Body of pancreas (tissue), 4 donors: ENCODE data around the gene ATP2B2. TPM values are rescaled to one million over a fixed set of nuclear protein-coding genes. Genes with fewer than 3 reads are reported as not detected.

Experiments used
- ATAC-seq: fragments of 150-250 bp; one replicate; pipeline ENCODE4 v1.9.1; 2016
- DNase-seq, 4 donors: peaks; one replicate each; pipeline ENCODE4 v3.0.0-alpha.2; 2019
- H3K27ac ChIP-seq, 4 donors: fragments of 200-600 bp; sonication (generic); 1 replicate in 3 of 4; 2 replicates in 1 of 4; pipeline versions ENCODE4 v1.5.1 to v1.6.1; 2016 to 2019; ENCODE audit warnings: mild to moderate bottlenecking in 1 of 4, mixed read lengths in 1 of 4, moderate library complexity in 1 of 4
- H3K27me3 ChIP-seq, 2 donors: fragments of 200-600 bp; sonication (generic); one replicate each; pipeline ENCODE4 v1.6.0; 2016; ENCODE audit warnings: mild to moderate bottlenecking in 1 of 2
- H3K36me3 ChIP-seq, 2 donors: fragments of 200-600 bp; sonication (generic); replicated peaks in 1 of 2; 2 replicates each; pipeline ENCODE4 v1.5.1; 2016; ENCODE audit warnings: low read depth in 2 of 2; ENCODE audit not compliant: insufficient read depth in 1 of 2
- H3K4me1 ChIP-seq: fragments of 200-600 bp; sonication (generic); one replicate; pipeline ENCODE4 v1.6.0; 2016
- H3K4me3 ChIP-seq, 2 donors: fragments of 200-600 bp; sonication (generic); 1 replicate in 1 of 2; 2 replicates in 1 of 2; pipeline ENCODE4 v1.5.1; 2016 to 2019
- H3K9me3 ChIP-seq, 3 donors: fragments of 200-600 bp; sonication (generic); 1 replicate in 2 of 3; 2 replicates in 1 of 3; pipeline ENCODE4 v1.5.1; 2016
- POLR2A ChIP-seq, 3 donors: fragments of 450-650 bp; IDR thresholded peaks; one replicate each; pipeline ENCODE4 v1.6.1; 2016; ENCODE audit warnings: antibody characterized with exemption in 3 of 3, mild to moderate bottlenecking in 2 of 3
- WGBS, 2 donors: methylation state at CpG; one replicate each; pipeline ENCODE4 v1.1.5; 2017; 5-methylcytosine and 5-hydroxymethylcytosine counted together
- intact Hi-C: fragments of 100-400 bp; cut with DNase I; formaldehyde crosslinking; loops from one replicate; pipeline ENCODE4 v1.15.1; 2023
- total RNA-seq, 2 donors: library from RNA; depleted of rRNA; stranded (reverse); fragments of >200 nt; gene quantifications; one replicate each; pipeline ENCODE4 v1.1.0, GENCODE V29; 2016
- TF ChIP-seq, protein P1 (sequence below), 7 experiments: fragments of 450-650 bp in 4 of 7; fragments of 200-600 bp in 3 of 7; sonication (generic) in 3 of 7; IDR thresholded peaks; one replicate each; pipeline ENCODE4 v1.5.1; 2016 to 2019; ENCODE audit warnings: antibody characterized with exemption in 7 of 7

ATP2B2 gene
- total RNA-seq, 2 donors from 2014 or later = 0.52 TPM; not detected in 1

DNA sequence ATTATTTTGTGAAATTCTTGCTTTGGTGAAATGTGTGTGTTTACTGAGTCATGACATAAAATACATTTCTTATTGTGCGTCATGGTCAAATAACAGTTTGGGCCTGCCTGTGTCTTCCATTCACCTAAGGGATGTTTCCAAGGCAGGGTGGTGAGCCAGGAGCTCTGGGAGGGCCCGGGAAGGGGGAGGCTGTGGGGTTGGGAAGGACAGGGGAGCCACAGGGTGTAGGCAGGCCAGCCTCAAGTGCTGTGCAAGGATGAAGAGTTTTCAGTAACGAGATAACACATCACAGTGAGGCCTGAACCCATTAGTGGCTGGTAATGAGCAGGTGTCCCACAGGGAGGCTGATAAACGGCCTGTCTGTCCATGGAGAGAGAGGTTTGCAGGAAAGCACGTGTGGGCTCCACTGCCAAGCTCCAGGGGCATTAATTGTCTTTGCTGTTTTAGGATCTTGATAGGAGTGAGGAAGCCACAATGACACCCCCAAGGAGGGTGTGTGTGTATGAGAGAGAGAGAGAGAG is 148.9 kb downstream of the ATP2B2 start:
- Histone ChIP-seq H3K4me1 (no peaks in the 10 kb centered on the region), H3K9me3 (no peaks in the 10 kb centered on the region), H3K27me3 (no peaks in the 10 kb centered on the region), H3K36me3 (no peaks in the 10 kb centered on the region), H3K4me3 (no peak overlapping the region), H3K27ac (no peak overlapping the region)
- WGBS, 2 donors = 43 to 48% methylated on average over 5 of the region's 5 CpGs
- DNase-seq = no peak
- TF ChIP-seq POLR2A (IDR thresholded peaks at IDR 0.05) = no peak
- TF ChIP-seq, protein P1, sequence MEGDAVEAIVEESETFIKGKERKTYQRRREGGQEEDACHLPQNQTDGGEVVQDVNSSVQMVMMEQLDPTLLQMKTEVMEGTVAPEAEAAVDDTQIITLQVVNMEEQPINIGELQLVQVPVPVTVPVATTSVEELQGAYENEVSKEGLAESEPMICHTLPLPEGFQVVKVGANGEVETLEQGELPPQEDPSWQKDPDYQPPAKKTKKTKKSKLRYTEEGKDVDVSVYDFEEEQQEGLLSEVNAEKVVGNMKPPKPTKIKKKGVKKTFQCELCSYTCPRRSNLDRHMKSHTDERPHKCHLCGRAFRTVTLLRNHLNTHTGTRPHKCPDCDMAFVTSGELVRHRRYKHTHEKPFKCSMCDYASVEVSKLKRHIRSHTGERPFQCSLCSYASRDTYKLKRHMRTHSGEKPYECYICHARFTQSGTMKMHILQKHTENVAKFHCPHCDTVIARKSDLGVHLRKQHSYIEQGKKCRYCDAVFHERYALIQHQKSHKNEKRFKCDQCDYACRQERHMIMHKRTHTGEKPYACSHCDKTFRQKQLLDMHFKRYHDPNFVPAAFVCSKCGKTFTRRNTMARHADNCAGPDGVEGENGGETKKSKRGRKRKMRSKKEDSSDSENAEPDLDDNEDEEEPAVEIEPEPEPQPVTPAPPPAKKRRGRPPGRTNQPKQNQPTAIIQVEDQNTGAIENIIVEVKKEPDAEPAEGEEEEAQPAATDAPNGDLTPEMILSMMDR (IDR thresholded peaks at IDR 0.05) = no peak
- ATAC-seq = no peak
- intact Hi-C loops = no loop called here

DNA sequence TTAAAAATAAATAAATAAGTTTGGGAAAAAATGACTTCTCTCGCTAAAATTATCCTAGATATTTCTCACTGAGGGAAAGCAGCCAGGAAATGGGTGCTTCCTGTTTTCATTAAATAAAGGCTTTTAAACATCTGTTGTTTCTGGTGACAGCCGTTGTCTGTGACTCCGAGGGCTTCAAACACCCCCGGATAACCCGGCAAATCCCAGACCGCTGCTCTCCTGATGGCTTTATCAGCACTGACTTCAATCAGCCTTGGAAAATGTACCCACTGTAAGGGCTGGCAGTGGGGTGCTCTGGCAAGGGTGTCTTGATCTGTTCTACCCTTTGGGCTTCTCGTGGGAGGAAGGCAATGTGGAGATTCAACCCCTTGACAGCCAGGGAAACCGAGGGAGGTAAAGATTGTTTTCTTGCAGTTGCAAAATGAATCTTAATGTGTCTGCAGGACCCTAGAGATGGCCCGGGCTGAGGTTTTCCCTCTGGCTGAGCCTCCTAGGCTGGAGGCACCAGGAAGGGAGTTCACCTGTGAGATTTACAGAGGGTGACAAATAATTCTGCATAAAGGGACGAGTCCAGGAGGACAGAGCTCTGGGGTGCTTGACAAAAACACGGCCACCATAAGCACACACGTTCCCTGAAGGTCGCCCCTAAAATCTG is 150.9 kb downstream of the ATP2B2 start:
- ATAC-seq (no peak), DNase-seq (no peak)
- WGBS, 2 donors = 35 to 38% methylated on average over 13 of the region's 13 CpGs

DNA sequence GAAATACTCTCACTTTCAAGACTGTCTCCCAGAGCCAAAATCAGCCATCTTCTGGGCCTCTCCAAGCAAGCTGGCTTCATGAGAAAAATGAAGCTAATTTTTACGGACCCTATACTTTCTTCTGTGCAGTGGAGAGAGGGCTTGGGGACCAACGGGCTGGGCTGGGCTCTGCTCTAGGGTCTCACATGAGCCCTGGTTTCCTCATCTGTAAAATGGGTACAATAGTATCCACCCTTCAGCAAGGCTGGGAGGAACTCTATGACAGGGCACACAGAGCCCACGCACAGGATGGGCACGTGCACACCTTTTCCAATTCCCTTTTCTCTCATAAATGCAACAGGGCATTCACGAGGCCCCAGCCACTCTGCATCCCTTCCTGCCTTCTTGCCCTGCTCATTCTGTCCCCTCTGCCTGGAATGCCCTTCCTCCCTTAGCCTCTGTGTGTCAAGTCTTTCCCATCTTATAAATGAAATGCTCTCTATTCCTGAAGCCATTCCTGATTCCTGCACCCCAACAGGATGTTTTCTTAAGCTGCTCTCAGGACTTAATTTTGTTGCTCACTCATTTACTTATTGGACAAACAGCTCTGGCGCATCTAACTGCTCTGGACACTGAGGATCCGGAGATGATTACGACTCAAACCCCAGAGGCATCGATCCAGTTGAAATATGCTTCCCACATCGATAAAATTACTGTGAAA is 151.6 kb downstream of the ATP2B2 start:
- Histone ChIP-seq H3K36me3 (no peaks in the 10 kb centered on the region), H3K27me3 (no peaks in the 10 kb centered on the region), H3K4me3 (no peak overlapping the region), H3K4me1 (no peaks in the 10 kb centered on the region), H3K27ac (no peak overlapping the region), H3K9me3 (no peaks in the 10 kb centered on the region)
- no peak for ATAC-seq
- no peak for TF ChIP-seq POLR2A (IDR thresholded peaks at IDR 0.05)
- TF ChIP-seq, protein P1 (IDR thresholded peaks at IDR 0.05) = no peak
- intact Hi-C loops = no loop called here
- 54 to 59% methylated on average over 10 of the region's 10 CpGs for WGBS, 2 donors
- DNase-seq = no peak

More for the DNA sequence above, 150.9 kb downstream of the ATP2B2 start:
- H3K9me3 ChIP-seq = no peaks in the 10 kb centered on the region
- TF ChIP-seq, protein P1 (IDR thresholded peaks at IDR 0.05) = no peak
- TF ChIP-seq POLR2A (IDR thresholded peaks at IDR 0.05) = no peak
- no peak overlapping the region for H3K27ac ChIP-seq
- H3K4me3 ChIP-seq = no peak overlapping the region
- intact Hi-C loops = no loop called here
- H3K27me3 ChIP-seq = no peaks in the 10 kb centered on the region
- no peaks in the 10 kb centered on the region for H3K36me3 ChIP-seq
- no peaks in the 10 kb centered on the region for H3K4me1 ChIP-seq

DNA sequence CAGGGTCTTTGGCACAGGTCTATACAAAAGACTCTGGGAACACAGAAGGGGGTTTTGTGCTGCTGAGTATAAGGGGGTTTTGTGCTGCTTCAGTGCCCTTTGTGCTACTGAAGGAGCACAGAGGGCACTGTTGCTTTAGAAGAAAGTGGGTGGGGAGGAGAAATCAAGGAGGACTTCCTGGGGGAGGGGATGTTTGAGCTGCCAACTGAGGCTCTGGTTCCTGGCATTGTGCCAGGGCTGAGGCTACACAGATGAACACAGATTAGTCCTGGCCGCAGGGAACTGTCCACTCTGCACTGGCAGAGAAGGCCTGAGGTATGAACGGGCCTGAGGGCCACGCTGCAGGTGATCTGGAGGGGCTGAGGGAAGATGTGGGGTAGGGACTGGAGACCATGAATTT is 152.2 kb downstream of the ATP2B2 start:
- intact Hi-C loops = no loop called here
- no peaks in the 10 kb centered on the region for H3K9me3 ChIP-seq
- DNase-seq (no peak), ATAC-seq (no peak)
- 73 to 79% methylated on average over 3 of the region's 3 CpGs for WGBS, 2 donors
- no peak for TF ChIP-seq POLR2A (IDR thresholded peaks at IDR 0.05)
- TF ChIP-seq, protein P1 (IDR thresholded peaks at IDR 0.05) = no peak
- H3K4me1 ChIP-seq = no peaks in the 10 kb centered on the region
- no peaks in the 10 kb centered on the region for H3K27me3 ChIP-seq
- no peak overlapping the region for H3K4me3 ChIP-seq
- no peak overlapping the region for H3K27ac ChIP-seq
- H3K36me3 ChIP-seq = no peaks in the 10 kb centered on the region
